Panc1 (cell line): ENCODE data around the gene SLC25A22. TPM values are rescaled to one million over a fixed set of nuclear protein-coding genes. Genes with fewer than 3 reads are reported as not detected.

Experiments used
- ATAC-seq: fragments of 200-7000 bp; cut with Tn5 transposase; 2 replicates; pipeline ENCODE4 v1.9.1; 2020; ENCODE audit warnings: mild to moderate bottlenecking, moderate library complexity
- BruUV-seq: library from RNA; stranded (reverse); fragments of 400-500 nt; replicated peaks from 2 replicates; lab custom pipeline; 2021; lab: Mats Ljungman, UMichigan
- CTCF ChIA-PET: fragments of 300-600 bp; sonication (Branson Sonifier 250); formaldehyde crosslinking; loops from one replicate; lab custom pipeline; 2022; ENCODE audit warnings: antibody characterized with exemption; lab: Charles Lee
- POLR2A ChIA-PET: fragments of 300-600 bp; sonication (Branson Sonifier 250); formaldehyde crosslinking; loops from one replicate; lab custom pipeline; 2022; ENCODE audit warnings: antibody characterized with exemption; lab: Charles Lee
- DNase-seq: peaks from one replicate; pipeline ENCODE4 v3.0.0-alpha.2; 2010; ENCODE audit warnings: low read depth, low spot score
- H3K27ac ChIP-seq: 2 replicates; pipeline ENCODE4 v1.5.1; 2011; ENCODE audit warnings: mild to moderate bottlenecking, low read length, inconsistent platforms
- H3K27me3 ChIP-seq: fragments of 200-500 bp; sonication (Bioruptor generic); 2 replicates; pipeline ENCODE4 v1.6.0; 2014; ENCODE audit warnings: low read length, inconsistent platforms; ENCODE audit not compliant: control insufficient read depth, insufficient read depth
- H3K36me3 ChIP-seq: fragments of 200-500 bp; sonication (Bioruptor generic); 2 replicates; pipeline ENCODE4 v1.5.1; 2014; ENCODE audit warnings: inconsistent platforms, mild to moderate bottlenecking, low read length, moderate library complexity; ENCODE audit not compliant: control insufficient read depth, insufficient read depth
- H3K4me1 ChIP-seq: 2 replicates; pipeline ENCODE4 v1.5.1; 2011; ENCODE audit warnings: inconsistent platforms, mild to moderate bottlenecking, low read length, moderate library complexity; ENCODE audit not compliant: control insufficient read depth, insufficient read depth
- H3K4me3 ChIP-seq, 2 experiments: 2 replicates each; pipeline ENCODE4 v1.5.1; 2011 to 2012; ENCODE audit warnings: low read depth in 2 of 2, low read length in 2 of 2, mild to moderate bottlenecking in 2 of 2, inconsistent platforms in 1 of 2, moderate library complexity in 1 of 2
- H3K9me3 ChIP-seq: fragments of 200-500 bp; sonication (Bioruptor generic); 2 replicates; pipeline ENCODE4 v1.5.1; 2014; ENCODE audit warnings: low read depth, mild to moderate bottlenecking, inconsistent platforms, low read length, moderate library complexity; ENCODE audit not compliant: control insufficient read depth, insufficient read depth
- CTCF ChIP-seq: fragments of 450-650 bp; IDR thresholded peaks from 2 replicates; pipeline ENCODE4 v1.5.1; 2017; ENCODE audit warnings: mild to moderate bottlenecking
- POLR2AphosphoS5 ChIP-seq: IDR thresholded peaks from 2 replicates; pipeline ENCODE4 v1.6.1; 2012; ENCODE audit warnings: mild to moderate bottlenecking, low read depth, low read length, moderate library complexity
- REST ChIP-seq, 2 experiments: IDR thresholded peaks; 2 replicates each; pipeline ENCODE4 v1.6.1; 2011 to 2012; ENCODE audit warnings: low read depth in 2 of 2, control low read depth in 1 of 2, low read length in 1 of 2, mild to moderate bottlenecking in 1 of 2, moderate library complexity in 1 of 2; ENCODE audit not compliant: insufficient read depth in 1 of 2
- SIN3A ChIP-seq: IDR thresholded peaks from 2 replicates; pipeline ENCODE4 v1.6.1; 2012; ENCODE audit warnings: low read depth, mild to moderate bottlenecking, low read length, moderate library complexity, borderline replicate concordance; ENCODE audit not compliant: insufficient read depth
- TCF7L2 ChIP-seq: IDR thresholded peaks from 2 replicates; pipeline ENCODE4 v1.6.1; 2011; ENCODE audit warnings: mild to moderate bottlenecking, low read depth, low read length, inconsistent platforms
- in situ Hi-C: cut with HindIII; loops from 2 replicates; pipeline ENCODE4 v1.10.0; 2016; ENCODE audit warnings: low sequenced_read_pairs, low pct_unique_long_range_greater_than_20kb
- intact Hi-C: fragments of 100-400 bp; cut with micrococcal nuclease; formaldehyde crosslinking; loops from one replicate; pipeline ENCODE4 v1.10.0; 2022; ENCODE audit not compliant: unreplicated experiment
- total RNA-seq: library from RNA; stranded (reverse); gene quantifications from one replicate; pipeline ENCODE4 v1.2.1, GENCODE V29; 2021; ENCODE audit not compliant: unreplicated experiment

SLC25A22 gene
- total RNA-seq, 1 experiment from 2014 or later: 119 TPM

- H3K36me3 ChIP-seq: peaks cover 6% of the 10 kb centered on the region; the same call in 1 of the 2 replicates
- H3K27ac ChIP-seq: no peak overlapping the region; the same call in 1 of the 2 replicates
- POLR2A ChIA-PET: no interaction called here
- no TSS peak for BruUV-seq
- intact Hi-C loops (loop anchor here (2.0 kb wide), 1 partner anchor 68 kb away; no protein-coding TSS in a partner anchor), in situ Hi-C loops (no loop called here)
- no peak overlapping the region for H3K4me3 ChIP-seq
- no peaks in the 10 kb centered on the region for H3K27me3 ChIP-seq
- ATAC-seq: peak; percentile 63
- H3K9me3 ChIP-seq: no peaks in the 10 kb centered on the region
- CTCF ChIA-PET: interaction anchor here (1.2 kb wide), 1 partner anchor 60 kb away, joined by 5 read pairs; no protein-coding TSS in a partner anchor
- peak; percentile 98; the same call in 1 of the 2 replicates for TF ChIP-seq CTCF
- TF ChIP-seq TCF7L2: no peak
- TF ChIP-seq SIN3A: peak; percentile 49; the same call in 1 of the 2 replicates
- peak; percentile 64 for TF ChIP-seq POLR2AphosphoS5
- TF ChIP-seq REST (IDR thresholded peaks at IDR 0.05; ENCODE audit: insufficient read depth in 1 of 2, low read depth in 2 of 2, low read length in 1 of 2): no peak
- no peak for DNase-seq
- peaks cover 25% of the 10 kb centered on the region for H3K4me1 ChIP-seq
Measured at GRCh38 chr11:765025-765801, 32.9 kb downstream of the SLC25A22 start.

- no peak for DNase-seq
- ChIA-PET CTCF (no interaction called here), POLR2A (interaction anchor here (0.6 kb wide), 1 partner anchor 564 kb away, joined by 5 read pairs; no protein-coding TSS in a partner anchor)
- Histone ChIP-seq H3K27me3 (no peaks in the 10 kb centered on the region), H3K36me3 (peaks cover 6% of the 10 kb centered on the region; the same call in 1 of the 2 replicates), H3K4me1 (peaks cover 25% of the 10 kb centered on the region), H3K4me3 (no peak overlapping the region), H3K9me3 (no peaks in the 10 kb centered on the region), H3K27ac (no peak overlapping the region)
- TF ChIP-seq TCF7L2 (no peak), SIN3A (0 out of 2 replicates have a peak, but pooled peaks have one; percentile 21), POLR2AphosphoS5 (peak; percentile 76)
- in situ Hi-C loops: no loop called here
- ATAC-seq: peak; percentile 5; the same call in 1 of the 2 replicates
- BruUV-seq: no TSS peak
- intact Hi-C loops: loop anchor here (2.0 kb wide), 1 partner anchor 68 kb away; no protein-coding TSS in a partner anchor
Measured at GRCh38 chr11:764322-765024, 33.6 kb downstream of the SLC25A22 start.
